ENCODE results near the gene PTCH2.

Gene PTCH2

DNA sequence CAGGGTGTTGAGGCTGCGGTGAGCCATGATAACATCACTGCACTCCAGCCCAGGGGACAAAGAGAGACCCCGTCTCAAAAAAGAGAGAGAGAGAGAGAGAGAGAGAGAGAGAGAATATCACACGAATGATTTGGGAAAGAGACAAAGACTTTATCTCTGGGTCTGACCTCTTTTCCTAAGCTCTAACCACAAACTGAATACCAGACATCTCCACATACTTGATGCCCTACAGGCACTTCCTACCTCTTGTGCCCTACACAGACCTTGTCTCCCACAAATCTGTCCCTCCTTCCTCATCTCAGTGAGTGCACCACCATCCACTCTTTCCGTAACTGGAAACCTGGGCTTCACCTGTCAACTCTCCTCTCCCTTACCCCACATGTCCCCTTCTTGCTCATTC lies 27.0 kb upstream of the PTCH2 start:
- no peak for DNase-seq (ENCODE audit: low read depth)
- no peak overlapping the region for H3K4me3 ChIP-seq (ENCODE audit: low read depth, low read length)
- no peak for TF ChIP-seq CTCF (IDR thresholded peaks at IDR 0.05; ENCODE audit: low read depth, low read length, missing control alignments)

GRCh38 chr1:44867801-44868200 lies 24.7 kb upstream of the PTCH2 start:
- DNase-seq (ENCODE audit: low read depth): no peak
- TF ChIP-seq CTCF (IDR thresholded peaks at IDR 0.05; ENCODE audit: low read depth, low read length, missing control alignments): no peak
- H3K4me3 ChIP-seq (ENCODE audit: low read depth, low read length): no peak overlapping the region

- TF ChIP-seq CTCF (IDR thresholded peaks at IDR 0.05; ENCODE audit: low read depth, low read length, missing control alignments): no peak
- H3K4me3 ChIP-seq (ENCODE audit: low read depth, low read length): no peak overlapping the region
- no peak for DNase-seq (ENCODE audit: low read depth)
Observed at GRCh38 chr1:44862829-44863401, 19.9 kb upstream of the PTCH2 start.

DNA sequence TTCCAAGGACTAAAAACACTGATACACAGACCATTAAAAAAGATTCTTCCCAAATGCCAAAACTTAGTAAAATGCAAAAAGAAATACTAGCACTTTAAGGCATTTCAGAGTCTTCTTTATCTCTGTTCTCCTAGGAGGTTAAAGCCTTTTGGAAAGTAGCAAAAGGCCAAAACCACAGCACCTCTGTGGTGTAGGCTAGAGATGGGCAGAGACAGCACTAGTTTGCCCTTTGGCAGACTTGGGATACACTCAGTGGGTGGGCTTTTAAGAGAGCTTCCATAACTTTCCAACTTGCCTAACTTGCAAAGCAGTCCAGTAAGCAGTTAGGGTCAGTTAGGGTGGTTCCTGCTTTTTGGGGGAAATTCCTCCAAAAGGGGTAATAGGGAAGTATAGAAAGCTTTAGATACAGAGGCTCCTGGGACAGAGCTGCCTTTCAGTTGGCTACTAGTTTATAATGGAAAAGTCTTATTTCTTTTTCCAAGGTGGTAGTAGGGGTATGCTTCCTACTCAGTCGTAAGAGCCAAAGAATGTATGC lies 17.9 kb upstream of the PTCH2 start:
- no peak for DNase-seq (ENCODE audit: low read depth)
- TF ChIP-seq CTCF (IDR thresholded peaks at IDR 0.05; ENCODE audit: low read depth, low read length, missing control alignments): no peak
- H3K4me3 ChIP-seq (ENCODE audit: low read depth, low read length): no peak overlapping the region

DNA sequence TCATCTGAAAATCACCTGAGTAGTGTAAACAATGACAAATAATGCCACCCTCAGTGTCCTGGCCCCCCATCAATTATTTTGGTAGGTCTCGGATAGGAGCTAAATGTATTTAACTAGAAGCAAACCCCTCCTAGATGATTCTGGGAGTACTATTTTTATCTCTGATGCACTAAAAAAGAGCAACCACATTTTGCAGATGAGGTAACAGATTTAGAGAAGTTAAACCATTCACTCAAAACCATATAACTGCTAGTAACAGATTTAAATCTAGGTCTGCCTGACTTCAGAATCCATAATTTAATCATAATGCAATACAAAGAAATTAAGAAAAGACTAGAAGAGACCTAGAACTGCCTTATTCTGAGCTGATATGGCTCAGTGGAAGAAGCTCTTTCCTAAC lies 17.3 kb upstream of the PTCH2 start:
- TF ChIP-seq CTCF (IDR thresholded peaks at IDR 0.05; ENCODE audit: low read depth, low read length, missing control alignments): no peak
- no peak for DNase-seq (ENCODE audit: low read depth)
- no peak overlapping the region for H3K4me3 ChIP-seq (ENCODE audit: low read depth, low read length)

- no peak for TF ChIP-seq CTCF (IDR thresholded peaks at IDR 0.05; ENCODE audit: low read depth, low read length, missing control alignments)
- DNase-seq (ENCODE audit: low read depth): no peak
- no peak overlapping the region for H3K4me3 ChIP-seq (ENCODE audit: low read depth, low read length)
Observed at GRCh38 chr1:44857446-44857845, 14.4 kb upstream of the PTCH2 start.

DNA sequence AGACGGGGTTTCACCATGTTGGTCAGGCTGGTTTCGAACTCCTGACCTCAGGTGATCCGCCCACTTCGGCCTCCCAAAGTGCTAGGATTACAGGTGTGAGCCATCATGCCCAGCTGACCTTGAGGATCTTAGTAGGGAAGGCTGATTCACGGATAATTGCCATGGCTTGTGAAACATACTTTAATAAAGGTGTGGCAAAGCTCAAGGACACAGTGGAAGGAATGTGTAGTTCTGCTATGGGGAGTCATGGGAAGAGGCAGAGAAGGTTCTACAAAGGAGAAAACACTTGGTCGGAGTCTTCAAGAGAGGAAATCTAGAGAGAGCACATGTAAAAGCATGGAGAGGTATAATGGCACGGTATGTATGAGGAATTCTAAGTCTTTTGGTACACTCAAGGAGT lies 12.7 kb upstream of the PTCH2 start:
- H3K4me3 ChIP-seq (ENCODE audit: low read depth, low read length): no peak overlapping the region
- no peak for TF ChIP-seq CTCF (IDR thresholded peaks at IDR 0.05; ENCODE audit: low read depth, low read length, missing control alignments)
- no peak for DNase-seq (ENCODE audit: low read depth)

Measured in GM12864 (cell line).